ENCODE measurements around the gene KAT6B. TPM values are rescaled to one million over a fixed set of nuclear protein-coding genes. Genes with fewer than 3 reads are reported as not detected.

KAT6B gene
- total and polyA plus RNA-seq, 2 donors from 2014 or later = 2.9 to 34.2 TPM

DNA sequence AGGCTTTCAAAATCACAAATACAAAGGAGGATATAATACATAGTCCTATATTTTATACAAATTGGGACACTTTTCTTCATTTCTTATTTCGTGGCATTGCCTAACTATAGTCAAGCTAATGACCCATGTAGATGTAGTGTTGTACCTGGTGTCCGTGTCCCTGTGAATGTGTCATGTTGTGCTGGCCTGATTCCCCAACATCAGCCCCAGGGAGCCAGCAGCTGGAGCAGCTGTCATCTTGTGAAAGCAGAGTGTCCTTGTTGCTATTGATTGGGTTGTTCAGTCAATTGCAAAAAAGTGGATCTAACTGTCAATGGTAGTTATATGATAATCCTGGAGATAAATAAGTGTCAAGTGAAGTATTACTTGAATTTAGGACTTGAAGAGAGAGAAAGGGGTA, 86.3 kb downstream of the KAT6B start:
- DNase-seq = no peak
- Histone ChIP-seq H3K27ac (ENCODE audit: low read depth in 2 of 2, low read length in 2 of 2) (no peak overlapping the region), H3K4me3 (ENCODE audit: low read length in 3 of 3) (no peak overlapping the region), H3K9me3 (ENCODE audit: control insufficient read depth in 2 of 3, insufficient read depth in 1 of 3, low read length in 3 of 3) (no peaks in the 10 kb centered on the region), H3K9ac (ENCODE audit: low read length in 3 of 3) (no peak overlapping the region), H3K27me3 (ENCODE audit: control insufficient read depth, insufficient read depth, low read length) (no peaks in the 10 kb centered on the region), H3K36me3 (ENCODE audit: control insufficient read depth in 2 of 3, insufficient read depth in 3 of 3, low read length in 3 of 3) (no peaks in the 10 kb centered on the region), H3K4me1 (ENCODE audit: control insufficient read depth in 2 of 3, insufficient read depth in 2 of 3, low read depth in 1 of 3, low read length in 3 of 3) (no peaks in the 10 kb centered on the region)
- intact Hi-C loops (cut with DNase I) = no loop called here
- FAIRE-seq = no peak
- TF ChIP-seq, protein P1, sequence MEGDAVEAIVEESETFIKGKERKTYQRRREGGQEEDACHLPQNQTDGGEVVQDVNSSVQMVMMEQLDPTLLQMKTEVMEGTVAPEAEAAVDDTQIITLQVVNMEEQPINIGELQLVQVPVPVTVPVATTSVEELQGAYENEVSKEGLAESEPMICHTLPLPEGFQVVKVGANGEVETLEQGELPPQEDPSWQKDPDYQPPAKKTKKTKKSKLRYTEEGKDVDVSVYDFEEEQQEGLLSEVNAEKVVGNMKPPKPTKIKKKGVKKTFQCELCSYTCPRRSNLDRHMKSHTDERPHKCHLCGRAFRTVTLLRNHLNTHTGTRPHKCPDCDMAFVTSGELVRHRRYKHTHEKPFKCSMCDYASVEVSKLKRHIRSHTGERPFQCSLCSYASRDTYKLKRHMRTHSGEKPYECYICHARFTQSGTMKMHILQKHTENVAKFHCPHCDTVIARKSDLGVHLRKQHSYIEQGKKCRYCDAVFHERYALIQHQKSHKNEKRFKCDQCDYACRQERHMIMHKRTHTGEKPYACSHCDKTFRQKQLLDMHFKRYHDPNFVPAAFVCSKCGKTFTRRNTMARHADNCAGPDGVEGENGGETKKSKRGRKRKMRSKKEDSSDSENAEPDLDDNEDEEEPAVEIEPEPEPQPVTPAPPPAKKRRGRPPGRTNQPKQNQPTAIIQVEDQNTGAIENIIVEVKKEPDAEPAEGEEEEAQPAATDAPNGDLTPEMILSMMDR (IDR thresholded peaks at IDR 0.05; ENCODE audit: borderline replicate concordance, extremely low read depth, insufficient read depth) = no peak

DNA sequence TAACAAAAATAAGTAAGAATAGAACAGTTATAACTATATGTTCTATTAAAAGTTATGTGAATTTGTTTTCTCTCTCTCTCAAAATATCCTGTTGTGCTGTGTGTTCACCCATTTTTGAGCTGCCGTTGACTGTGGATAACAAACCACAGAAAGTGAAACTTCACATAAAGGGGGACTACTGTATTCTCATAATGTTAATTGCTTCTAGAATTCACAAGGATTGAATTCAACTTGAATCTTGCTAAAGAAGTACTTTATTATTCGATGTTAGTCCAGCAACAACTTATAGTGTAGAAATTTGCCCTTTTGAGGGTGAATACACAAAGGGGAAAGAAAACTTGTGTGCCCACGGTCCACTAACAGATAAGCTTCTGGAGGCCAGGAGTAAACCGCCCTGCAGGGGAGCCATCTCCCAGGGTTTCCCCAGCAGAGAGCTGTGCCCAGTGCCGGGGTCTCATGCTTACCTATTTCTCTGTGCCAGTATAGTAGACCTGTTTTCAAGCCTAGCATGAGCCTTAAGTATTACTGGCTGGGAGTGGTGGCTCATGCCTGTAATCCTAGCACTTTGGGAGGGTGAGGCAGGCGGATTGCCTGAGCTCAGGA, 87.1 kb downstream of the KAT6B start:
- no peak overlapping the region for H3K27ac ChIP-seq (ENCODE audit: low read depth in 2 of 2, low read length in 2 of 2)
- no peak overlapping the region for H3K4me3 ChIP-seq (ENCODE audit: low read length in 3 of 3)
- DNase-seq (no peak), FAIRE-seq (no peak)
- no peaks in the 10 kb centered on the region for H3K36me3 ChIP-seq (ENCODE audit: control insufficient read depth in 2 of 3, insufficient read depth in 3 of 3, low read length in 3 of 3)
- H3K9me3 ChIP-seq (ENCODE audit: control insufficient read depth in 2 of 3, insufficient read depth in 1 of 3, low read length in 3 of 3) = no peaks in the 10 kb centered on the region
- H3K4me1 ChIP-seq (ENCODE audit: control insufficient read depth in 2 of 3, insufficient read depth in 2 of 3, low read depth in 1 of 3, low read length in 3 of 3) = no peaks in the 10 kb centered on the region
- TF ChIP-seq, protein P1 (IDR thresholded peaks at IDR 0.05; ENCODE audit: borderline replicate concordance, extremely low read depth, insufficient read depth) = no peak
- no peaks in the 10 kb centered on the region for H3K27me3 ChIP-seq (ENCODE audit: control insufficient read depth, insufficient read depth, low read length)
- no peak overlapping the region for H3K9ac ChIP-seq (ENCODE audit: low read length in 3 of 3)
- intact Hi-C loops (cut with DNase I) = no loop called here

DNA sequence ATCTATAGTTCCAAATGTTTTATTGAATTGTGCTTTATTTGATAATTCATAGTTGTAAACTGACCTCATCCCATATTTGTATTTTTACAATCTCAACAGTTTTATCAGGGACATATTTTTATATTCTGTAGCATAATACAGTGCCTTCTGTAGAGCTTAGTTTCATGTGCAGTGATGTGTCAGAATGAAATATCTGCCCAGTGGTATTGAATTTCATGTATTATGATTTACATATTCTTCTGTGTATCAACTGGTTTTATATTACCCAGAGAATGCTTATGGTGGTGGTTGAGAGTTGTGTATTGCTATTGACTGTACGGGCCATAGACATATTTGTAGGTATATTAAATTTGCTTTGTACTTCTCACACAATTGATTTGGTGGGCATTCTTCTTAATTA, 89.9 kb downstream of the KAT6B start:
- H3K9me3 ChIP-seq (ENCODE audit: control insufficient read depth in 2 of 3, insufficient read depth in 1 of 3, low read length in 3 of 3) = no peaks in the 10 kb centered on the region
- H3K36me3 ChIP-seq (ENCODE audit: control insufficient read depth in 2 of 3, insufficient read depth in 3 of 3, low read length in 3 of 3) = no peaks in the 10 kb centered on the region
- no peak for DNase-seq
- H3K4me3 ChIP-seq (ENCODE audit: low read length in 3 of 3) = no peak overlapping the region
- H3K9ac ChIP-seq (ENCODE audit: low read length in 3 of 3) = no peak overlapping the region
- intact Hi-C loops (cut with DNase I) = no loop called here
- H3K4me1 ChIP-seq (ENCODE audit: control insufficient read depth in 2 of 3, insufficient read depth in 2 of 3, low read depth in 1 of 3, low read length in 3 of 3) = no peaks in the 10 kb centered on the region
- H3K27ac ChIP-seq (ENCODE audit: low read depth in 2 of 2, low read length in 2 of 2) = no peak overlapping the region
- no peak for FAIRE-seq
- TF ChIP-seq, protein P1 (IDR thresholded peaks at IDR 0.05; ENCODE audit: borderline replicate concordance, extremely low read depth, insufficient read depth) = no peak
- H3K27me3 ChIP-seq (ENCODE audit: control insufficient read depth, insufficient read depth, low read length) = no peaks in the 10 kb centered on the region
